Adipose tissue (tissue), 3 donors: Measurements from ENCODE around the gene B4GALNT1. TPM values are rescaled to one million over a fixed set of nuclear protein-coding genes. Genes with fewer than 3 reads are reported as not detected.
"Not testable (repeated sequence)": the region's sequence is repeated elsewhere in the genome, so short reads cannot be mapped to it uniquely, and the experiment has no call there.

ENCODE experiments used
- H3K27ac ChIP-seq: one replicate; pipeline ENCODE4 v1.5.1; 2013; ENCODE audit warnings: low read depth, low read length
- WGBS, 3 donors: extraction: QIAGEN DNeasy Blood & Tissue Kit; methylation state at CpG; one replicate each; pipeline ENCODE4 v1.1.7; 2013; 5-methylcytosine and 5-hydroxymethylcytosine counted together
- polyA plus RNA-seq, 3 donors: library from polyadenylated mRNA; stranded (reverse); fragments of 200-250 nt; gene quantifications; one replicate each; pipeline ENCODE4 v1.2.3, GENCODE V29; 2013
- donor health status: healthy with polysubstance abuse.
- donor health status: Bipolar disorder and iron deficiency.
- donor health status: healthy.

The B4GALNT1 gene
- polyA plus RNA-seq, 3 donors, result 0.35 to 2.5 (median 0.70) TPM

DNA sequence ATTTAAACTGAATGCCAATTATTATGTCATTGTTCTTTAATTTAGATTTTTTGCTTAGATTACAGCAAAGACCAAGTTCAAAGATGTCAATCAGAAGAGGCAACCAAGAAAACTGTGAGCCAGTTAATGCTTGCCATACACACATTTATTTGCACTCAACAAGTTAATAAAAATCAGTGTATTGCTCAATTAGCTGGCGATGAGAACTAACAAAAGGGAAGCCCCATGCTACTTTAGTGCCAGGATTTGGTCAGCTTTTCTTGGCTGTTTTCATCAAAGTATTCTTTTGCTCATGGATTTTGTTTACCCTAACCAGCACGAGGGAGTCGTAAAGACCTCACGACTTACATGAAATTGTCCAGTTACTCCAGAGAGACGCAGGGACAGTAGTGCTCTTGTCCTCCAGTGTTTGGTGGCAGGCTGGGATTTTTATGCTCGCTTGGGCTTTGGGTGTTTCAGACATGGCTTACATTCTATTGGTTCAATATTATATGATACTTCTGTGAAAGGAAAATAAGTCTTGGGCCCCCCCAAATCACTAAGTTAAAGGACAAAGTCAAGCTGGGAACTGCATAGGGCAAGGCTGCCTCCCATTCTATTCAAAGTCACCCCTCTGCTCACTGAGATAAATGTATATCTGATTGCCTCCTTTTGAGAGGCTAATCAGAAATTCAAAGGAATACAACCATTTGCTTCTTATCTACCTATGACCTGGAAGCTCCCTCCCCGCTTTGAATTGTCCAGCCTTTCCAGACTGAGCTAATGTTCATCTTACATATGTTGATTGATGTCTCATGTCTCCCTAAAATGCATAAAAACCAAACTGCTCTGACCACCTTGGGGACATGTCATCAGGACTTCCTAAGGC is 7.4 kb upstream of the B4GALNT1 start:
- WGBS, 3 donors, result 53 to 74% (median 61%) methylated on average over 7 of the region's 7 CpGs
- H3K27ac ChIP-seq, result no peak overlapping the region

DNA sequence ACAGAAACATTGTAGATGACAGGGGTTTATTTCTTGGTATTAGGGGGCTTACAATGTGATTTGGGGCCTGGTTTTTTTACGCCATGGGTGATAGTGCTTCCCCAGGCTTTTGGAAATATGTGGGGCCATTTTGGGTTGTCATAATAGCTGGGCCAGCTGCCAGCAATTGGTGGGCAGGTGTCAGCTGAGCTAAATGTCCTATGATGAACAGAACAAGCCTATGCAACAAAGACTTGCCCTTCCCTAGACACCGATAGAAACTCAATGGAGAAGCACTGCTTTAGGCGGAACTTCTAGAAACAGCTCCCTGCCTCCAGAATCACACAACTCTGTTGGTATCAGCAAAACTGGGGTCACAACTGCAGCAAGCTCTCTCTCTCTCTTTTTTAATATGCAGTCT is 5.1 kb upstream of the B4GALNT1 start:
- H3K27ac ChIP-seq, result no peak overlapping the region
- 87 to 93% (median 88%) methylated on average over 3 of the region's 3 CpGs for WGBS, 3 donors

DNA sequence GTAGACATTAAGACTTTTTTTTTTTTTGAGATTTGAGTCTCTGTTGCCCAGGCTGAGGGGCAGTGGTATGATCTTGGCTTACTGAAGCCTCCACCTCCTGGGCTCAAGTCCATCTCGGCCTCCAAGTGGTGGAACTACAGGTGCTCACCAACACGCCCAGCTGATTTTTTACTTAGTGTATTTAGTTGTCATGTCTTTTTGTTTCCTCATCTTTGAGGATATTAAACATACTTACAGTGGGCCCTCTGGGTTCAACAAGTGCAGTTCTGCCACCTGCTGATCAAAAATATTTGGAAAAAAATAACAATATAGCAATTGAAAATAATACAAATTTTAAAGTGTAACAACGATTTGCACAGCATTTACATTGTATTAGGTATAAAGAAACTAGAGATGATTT is 4.4 kb upstream of the B4GALNT1 start:
- no peak overlapping the region for H3K27ac ChIP-seq
- WGBS, 3 donors, result 56 to 68% (median 59%) methylated on average over 3 of the region's 3 CpGs

DNA sequence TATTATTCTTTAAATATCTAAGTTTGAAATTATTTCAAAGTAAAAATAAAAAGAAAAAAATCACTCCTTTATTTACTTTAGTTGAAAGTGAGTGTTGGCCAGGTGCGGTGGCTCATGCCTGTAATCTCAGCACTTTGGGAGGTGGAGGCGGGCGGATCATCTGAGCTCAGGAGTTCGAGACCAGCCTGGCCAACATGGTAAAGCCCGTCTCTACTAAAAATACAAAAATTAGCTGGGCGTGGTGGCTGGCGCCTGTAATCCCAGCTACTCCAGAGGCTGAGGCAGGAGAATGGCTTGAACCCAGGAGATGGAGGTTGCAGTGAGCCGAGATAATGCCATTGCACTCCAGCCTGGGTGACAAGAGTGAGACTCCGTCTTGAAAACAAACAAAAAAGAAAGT is 3.7 kb upstream of the B4GALNT1 start:
- H3K27ac ChIP-seq, result not testable (repeated sequence)
- WGBS, 3 donors, result 85 to 87% (median 85%) methylated on average over 9 of the region's 9 CpGs

DNA sequence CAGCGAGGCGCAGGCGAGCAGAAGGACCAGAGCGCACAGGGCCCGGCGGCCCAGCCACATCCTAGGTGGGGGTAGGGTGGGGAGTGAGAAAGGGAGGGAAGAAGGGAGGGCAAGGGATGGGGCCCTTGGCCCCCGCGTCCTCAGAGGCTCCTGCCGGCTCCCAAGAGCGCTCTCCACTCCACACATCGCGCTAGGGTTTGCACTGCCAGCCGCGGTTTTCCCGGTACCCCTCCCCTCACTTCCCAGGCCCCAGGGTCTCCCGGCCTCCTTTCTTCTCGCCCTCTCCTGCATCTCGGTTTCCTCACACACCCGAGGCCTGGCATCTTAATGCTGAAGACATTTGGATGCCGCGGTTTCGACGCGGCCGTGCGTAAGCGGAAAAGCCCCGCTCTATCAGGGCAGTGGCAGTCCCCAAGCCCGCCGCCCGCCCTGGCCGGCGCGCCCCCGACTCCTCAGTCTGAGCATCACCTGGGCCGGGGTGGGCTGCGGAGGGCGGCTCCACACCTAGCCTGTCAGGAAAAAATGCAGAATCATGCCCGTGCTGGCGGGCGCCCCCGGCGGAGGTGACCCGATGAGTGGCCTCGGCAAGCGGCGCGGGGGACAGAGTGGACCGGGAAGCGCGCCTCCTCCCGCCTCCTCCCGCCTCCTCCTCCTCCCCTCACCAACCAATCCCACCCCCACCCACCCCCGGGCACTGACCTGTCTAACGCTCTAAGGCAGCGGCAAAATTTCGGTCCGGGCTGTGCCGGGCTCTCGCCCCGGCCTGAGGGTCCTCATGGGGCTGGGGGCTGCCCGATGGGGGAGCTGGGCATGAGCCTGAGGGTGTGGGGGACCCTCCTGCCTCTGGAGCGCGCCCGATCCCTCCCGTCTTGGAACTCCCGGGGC is 686 bp downstream of the B4GALNT1 start:
- 0 to 1% (median 1%) methylated on average over 52 to 67 of the region's 67 CpGs for WGBS, 3 donors
- H3K27ac ChIP-seq, result no peak overlapping the region

DNA sequence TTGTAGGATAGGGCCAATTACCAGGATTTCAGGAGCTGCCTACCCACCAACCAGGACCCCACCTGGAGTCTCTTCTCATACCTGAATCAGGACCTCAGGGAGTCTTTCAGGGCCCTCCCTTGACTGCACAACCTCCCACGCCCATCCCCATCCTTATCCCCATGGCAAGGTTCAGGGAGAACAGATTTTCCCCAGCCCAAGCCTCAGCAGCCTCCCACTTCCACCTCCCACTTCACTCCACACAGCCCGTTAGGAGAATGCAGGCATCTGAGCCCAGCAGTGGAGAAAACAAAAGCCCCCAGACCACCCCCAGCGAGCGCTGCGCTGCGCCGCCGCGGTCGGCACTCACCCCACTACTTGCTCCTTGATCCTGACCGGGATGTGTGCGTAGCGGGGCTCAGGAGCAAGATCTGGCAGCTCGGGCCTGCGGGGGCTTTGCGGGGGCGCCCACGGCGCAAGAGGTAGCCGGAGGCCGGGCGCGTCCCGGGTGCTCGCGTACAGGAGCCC is 1.4 kb downstream of the B4GALNT1 start:
- 8 to 13% (median 11%) methylated on average over 26 of the region's 26 CpGs for WGBS, 3 donors

DNA sequence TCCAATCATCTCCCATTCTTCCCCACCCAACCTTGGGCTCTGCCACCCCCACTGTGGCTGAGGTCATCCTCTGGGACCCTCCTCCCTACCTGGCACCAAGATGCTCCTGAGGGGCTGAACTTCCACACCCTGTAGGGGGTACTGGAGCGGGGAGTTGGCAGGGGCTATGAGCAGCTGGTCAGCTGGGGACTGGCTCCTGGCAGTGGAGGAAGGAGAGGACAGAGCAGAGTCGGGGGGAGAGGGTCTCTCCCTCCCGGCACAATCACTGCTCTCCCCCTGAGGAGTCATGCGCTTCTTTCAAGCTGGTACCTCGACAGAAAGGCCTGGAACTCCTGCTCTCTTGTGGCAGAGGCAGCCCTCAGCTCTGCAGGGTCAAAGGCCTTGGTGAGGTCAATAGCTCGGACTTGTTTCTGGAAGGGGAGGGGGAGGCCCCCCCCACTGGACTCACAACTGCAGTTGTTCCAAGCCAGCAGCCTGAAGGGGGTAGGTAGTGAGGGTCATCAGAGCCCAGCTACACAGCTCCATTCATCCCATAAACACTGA is 2.0 kb downstream of the B4GALNT1 start:
- 39 to 73% (median 62%) methylated on average over 6 of the region's 6 CpGs for WGBS, 3 donors
- H3K27ac ChIP-seq, result no peak overlapping the region

More for the DNA sequence above, 1.4 kb downstream of the B4GALNT1 start:
- H3K27ac ChIP-seq, result no peak overlapping the region

DNA sequence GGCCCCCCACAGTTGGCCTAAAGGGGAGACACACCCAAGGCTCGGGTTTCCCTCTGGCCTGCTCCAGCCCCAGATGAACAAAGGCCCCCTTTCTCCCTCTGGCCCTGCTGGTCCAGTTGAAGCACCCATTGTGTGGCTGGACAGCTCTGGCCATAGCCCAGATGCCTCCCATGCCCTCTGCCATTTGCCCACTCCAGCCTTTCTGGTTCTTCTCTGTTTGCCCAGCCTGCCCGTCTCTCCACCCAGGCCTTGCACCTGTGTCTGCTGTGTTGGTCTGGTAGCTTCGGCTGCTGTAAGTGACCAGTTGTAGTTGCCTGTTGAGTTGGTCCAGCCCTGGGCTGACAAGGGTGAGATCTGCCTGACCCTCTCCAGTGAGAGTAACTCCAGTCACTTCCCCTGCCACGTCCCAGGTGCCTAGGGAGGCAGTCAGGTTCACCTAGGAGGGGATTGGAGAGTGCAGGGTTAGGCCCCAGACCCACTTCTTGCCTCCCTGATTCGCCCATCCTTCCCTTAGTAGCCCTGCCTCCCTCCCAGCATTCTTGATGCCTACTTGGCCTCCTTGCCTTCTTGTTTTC is 3.0 kb downstream of the B4GALNT1 start:
- no peak overlapping the region for H3K27ac ChIP-seq
- 78 to 90% (median 88%) methylated on average over 5 of the region's 5 CpGs for WGBS, 3 donors

DNA sequence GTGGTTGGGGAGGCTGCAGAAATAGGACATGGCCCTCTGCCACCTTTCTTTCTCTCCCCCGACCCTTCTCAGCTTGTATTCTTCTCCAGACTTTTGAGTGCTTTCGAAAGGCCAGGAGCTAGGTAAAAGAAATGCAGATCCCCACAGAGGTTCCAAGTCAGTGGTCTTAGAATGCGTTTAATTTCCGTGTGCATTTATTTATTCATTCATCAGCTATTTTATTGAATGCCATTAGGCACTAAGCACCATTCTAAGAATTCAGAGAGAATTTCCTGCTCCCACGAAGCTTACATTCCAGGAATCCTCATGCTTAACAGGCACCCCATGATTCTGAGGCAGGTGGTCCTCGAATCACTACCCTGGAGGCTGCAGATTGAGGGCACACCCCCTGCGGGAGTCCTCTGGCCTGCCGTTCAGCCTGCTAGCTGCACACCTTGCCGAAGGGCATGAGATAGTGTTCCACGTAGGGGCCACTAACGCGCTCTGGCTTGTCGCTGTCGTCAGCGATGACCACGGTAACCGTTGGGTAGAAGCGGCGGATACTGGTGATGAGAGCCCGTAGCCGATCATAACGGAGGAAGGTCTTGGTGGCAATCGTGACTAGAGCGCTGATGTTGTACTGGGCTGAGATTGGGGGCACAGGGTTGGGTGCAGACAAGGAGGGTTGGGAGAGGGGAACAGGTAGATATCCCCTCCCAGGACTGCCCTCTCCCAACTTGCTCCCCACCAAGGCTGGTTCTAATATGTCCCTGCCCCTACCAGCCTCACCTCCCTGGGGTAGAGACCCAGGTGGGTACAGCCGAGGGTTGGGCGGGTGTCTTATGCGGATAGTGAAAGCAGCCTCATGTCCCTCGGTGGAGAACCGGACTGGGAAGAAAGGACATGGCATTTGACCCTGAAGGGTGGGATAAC is 4.5 kb downstream of the B4GALNT1 start:
- no peak overlapping the region for H3K27ac ChIP-seq
- 48 to 60% (median 58%) methylated on average over 29 of the region's 29 CpGs for WGBS, 3 donors

DNA sequence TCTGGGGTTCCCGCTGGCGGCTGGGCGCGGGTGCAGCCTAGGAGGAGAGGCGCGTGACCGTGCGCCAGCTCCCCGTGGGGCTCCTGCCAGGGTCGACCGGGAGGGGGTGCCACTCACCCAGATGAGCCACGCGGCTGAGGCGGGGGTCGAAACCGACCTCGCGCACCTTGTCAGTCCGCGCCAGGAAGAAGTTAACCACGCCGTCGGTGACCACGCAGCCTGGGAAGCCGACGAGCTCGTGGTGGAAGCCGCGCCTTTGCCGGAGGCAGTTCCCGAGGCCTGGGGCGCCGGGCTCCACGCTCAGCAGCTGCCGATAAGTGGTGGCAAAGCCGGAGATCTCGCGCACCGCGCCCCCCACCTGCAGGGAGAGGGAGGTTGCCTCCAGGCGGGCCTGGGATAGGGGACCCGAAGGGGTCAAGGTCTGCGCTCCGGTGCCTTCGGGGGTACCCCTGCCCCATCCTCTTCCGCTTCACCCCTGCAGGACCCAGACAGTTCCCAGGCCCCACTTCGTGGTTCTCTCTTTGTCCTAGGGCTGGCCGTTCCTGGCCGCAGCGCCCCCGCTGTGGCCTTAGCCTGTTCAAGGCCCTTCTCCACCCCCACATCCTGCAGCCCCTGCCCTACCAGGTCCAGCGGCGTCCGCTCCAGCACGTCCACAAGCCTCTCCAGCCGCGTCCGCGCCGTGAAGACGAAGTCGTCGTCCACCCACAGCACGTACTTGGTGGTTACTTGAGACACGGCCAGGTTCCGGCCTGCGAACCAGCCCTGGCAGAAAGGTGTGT is 5.3 kb downstream of the B4GALNT1 start:
- 12 to 25% (median 18%) methylated on average over 62 to 67 of the region's 67 CpGs for WGBS, 3 donors

DNA sequence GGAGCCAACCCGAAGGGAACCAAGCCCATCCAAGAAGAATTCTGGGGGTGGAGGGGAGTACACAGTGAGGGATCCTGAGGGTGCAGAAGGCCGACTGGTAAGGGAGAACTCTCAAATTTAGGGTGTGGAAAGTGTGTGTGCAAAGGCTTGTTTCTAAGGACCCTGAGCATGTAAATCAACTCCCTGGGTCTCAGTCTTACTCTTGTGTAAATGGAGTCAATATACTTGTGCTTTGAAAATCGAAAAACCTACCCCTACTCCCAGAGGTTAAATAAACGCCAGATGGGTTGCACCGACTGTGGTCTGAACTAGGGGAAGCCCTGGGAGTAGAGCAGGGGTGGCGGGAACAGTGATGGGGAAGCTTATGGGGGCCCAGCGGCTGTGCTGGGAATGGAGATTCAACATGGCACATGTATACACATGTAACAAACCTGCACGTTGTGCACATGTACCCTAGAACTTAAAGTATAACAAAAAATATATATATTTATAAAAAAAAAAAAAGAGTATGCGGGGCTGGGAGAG is 6.0 kb downstream of the B4GALNT1 start:
- 20 to 28% (median 28%) methylated on average over 9 of the region's 9 CpGs for WGBS, 3 donors
- no peak overlapping the region for H3K27ac ChIP-seq

More for the DNA sequence above, 5.3 kb downstream of the B4GALNT1 start:
- H3K27ac ChIP-seq, result no peak overlapping the region

DNA sequence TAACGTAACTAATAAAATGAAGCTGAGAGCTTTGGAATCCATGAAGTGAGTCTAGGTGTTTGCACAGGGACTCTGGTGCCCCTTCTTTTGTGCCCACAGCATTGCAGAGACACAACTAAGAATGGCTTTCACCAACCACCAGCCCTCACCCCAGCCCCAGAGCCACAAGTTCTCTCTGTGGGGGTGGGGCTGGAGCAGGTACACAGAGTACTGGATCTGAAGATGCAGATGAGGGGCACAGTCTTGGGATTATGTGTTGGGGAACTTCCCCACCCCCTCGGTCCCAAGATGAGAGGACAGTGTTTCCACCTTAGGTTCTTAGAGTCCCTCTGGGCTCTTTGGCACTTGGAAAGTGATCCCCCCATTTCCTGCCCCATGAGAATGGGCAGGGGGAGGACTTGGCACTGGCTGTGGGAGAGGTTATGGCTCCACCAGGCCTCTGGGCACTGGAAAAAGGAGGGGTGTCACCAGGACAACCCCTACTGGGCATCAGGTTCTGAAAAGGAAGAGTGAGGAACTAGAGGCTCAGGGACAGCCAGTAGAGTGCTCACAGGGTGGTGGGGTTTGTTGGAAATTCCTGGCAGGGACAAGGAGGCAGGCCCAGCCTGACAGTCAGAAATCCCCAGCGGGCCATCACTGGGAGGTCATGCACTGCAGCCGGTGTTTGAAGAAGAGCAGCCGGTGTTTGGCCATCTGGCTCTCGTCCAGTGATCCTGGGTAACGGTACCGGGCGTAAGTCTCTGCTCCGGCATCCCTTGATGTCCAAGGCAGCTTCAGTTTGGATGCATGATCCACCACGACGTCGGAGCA is 6.7 kb downstream of the B4GALNT1 start:
- H3K27ac ChIP-seq, result no peak overlapping the region
- 26 to 44% (median 41%) methylated on average over 13 of the region's 13 CpGs for WGBS, 3 donors

DNA sequence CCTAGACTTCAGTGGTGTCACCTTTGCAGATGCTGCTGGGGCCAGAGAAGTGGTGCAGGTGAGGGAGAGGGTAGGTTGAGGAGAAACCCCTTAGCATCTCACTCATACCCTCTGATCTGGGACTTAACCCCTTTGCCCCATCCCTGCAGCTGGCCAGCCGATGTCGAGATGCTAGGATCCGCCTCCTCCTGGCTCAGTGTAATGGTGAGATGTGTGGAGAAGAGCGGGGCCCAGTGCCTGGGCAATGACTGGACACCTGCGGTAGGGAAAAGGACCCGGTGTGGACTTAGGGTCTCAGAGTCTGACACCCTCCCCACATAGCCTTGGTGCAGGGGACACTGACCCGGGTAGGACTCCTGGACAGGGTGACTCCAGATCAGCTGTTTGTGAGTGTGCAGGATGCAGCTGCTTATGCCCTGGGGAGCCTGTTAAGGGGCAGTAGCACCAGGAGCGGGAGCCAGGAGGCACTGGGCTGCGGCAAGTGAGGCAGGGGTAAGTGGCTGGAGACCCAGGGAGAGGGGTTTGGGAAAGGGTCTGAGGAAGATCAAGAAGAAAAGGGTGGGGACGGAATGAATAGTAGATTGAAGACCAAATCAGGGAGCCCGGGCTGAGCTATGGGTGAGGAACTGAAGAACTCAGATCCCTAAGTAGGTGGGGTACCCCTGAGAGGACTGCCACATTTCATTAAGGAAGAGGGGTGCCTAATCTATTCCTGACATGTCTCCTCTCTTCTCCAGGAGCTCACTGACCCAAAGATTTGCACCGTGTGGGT is 7.6 kb downstream of the B4GALNT1 start:
- no peak overlapping the region for H3K27ac ChIP-seq
- 71 to 82% (median 79%) methylated on average over 12 of the region's 12 CpGs for WGBS, 3 donors

DNA sequence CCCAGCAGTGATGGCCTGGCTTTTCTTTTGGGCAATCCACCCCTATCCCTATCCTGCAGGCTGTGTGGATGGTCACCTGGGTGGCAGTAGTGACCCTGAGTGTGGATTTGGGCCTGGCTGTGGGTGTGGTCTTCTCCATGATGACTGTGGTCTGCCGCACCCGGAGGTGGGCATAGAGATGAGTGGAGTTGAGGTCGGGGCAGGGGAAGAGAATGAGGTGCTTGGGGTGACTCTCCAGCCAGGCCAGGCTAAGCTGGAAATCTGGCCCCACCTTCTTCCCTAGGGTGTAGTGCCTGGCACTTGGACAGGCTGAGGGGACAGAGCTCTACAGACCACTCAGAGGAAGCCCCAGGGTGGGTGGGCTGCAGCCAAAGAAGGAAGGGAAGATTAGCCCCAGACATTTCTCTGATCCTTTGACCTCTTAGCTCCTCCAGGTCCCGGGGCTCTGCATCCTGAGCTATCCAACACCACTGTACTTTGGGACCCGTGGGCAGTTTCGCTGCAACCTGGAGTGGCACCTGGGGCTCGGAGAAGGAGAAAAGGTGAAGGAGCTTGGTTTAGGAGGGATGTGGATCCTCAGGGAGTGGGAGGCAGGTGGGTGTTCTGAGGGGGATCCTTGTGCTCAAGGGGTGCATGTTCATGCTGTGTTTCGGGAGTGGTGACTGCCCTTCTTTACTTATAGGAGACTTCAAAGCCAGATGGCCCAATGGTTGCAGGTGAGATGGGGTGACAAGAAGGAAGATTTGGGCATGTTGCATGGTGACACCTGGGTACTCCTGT is 8.4 kb downstream of the B4GALNT1 start:
- WGBS, 3 donors, result 72 to 84% (median 82%) methylated on average over 8 of the region's 8 CpGs
- H3K27ac ChIP-seq, result no peak overlapping the region
